GM21825 (cell line): ENCODE data around the gene CHST15.

Experiments
- ATAC-seq: cut with Tn5 transposase; IDR thresholded peaks from one replicate; pipeline ENCODE4 v1.9.1; 2021; ENCODE audit warnings: mild to moderate bottlenecking, moderate library complexity; ENCODE audit not compliant: unreplicated experiment

Gene CHST15

GRCh38 chr10:123974406-123974805 is 119.0 kb downstream of the CHST15 start:
- no peak for ATAC-seq

- ATAC-seq, result no peak
Observed at GRCh38 chr10:123972481-123973401, 120.7 kb downstream of the CHST15 start.

DNA sequence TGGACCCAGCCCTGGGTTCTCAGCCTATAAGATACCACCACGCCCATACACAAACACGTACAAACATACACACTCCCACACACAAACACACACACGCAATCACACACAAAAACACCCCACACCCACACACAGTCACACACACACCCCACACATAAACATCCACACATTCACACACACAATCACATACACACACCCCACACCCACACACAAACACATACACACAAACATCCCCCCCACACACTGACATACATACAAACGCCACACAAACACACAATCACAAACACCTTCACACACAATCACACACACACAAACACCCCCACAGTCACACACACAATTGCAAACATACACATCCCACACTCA is 122.5 kb downstream of the CHST15 start:
- ATAC-seq, result no peak

GRCh38 chr10:123970207-123970926 is 123.0 kb downstream of the CHST15 start:
- ATAC-seq, result no peak

GRCh38 chr10:123967626-123968243 is 125.7 kb downstream of the CHST15 start:
- no peak for ATAC-seq

- no peak for ATAC-seq
Observed at GRCh38 chr10:123966896-123967231, 126.5 kb downstream of the CHST15 start.

DNA sequence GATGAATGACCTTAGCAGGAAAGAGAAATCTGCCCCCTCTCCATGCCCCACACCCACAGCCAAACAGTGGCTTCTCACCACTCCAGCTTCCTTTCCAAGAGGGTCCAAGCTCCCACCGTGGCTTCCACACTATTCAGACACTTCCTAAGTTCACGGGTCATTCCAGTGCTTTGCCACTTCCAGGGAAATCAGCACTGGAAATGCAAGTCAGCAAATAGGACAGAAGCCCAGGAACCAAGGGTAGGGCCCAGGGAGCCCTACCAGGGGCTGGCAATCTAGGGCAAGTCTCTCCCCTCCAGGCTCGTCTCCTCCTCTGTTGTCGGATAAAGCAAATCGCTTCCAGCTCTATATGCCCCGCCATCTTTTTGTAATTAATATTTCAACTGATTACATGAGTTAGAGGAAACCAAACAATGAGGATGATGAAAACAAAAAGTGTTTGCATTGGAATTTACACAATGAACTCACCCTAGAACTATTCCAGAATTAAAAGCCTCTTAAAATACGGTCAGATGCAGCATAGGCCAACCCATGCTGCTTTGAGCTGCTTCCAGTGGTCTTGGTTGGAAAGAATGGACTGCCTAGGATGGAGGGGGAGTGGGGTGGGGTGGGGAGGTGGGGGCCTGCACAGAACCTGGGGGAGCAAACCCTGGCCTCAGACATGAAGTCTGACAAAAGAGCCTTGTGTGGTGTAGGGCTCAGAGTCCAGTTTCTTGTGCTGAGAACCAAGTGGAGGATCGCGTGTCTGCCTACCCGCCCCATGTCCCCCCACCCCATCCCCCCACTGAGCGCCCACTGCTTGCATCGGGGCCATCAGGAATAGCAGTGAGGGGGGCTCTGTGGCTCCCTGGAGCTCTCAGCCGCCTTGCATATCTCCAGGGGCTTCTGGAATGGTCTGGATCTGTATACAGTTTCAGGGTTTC is 127.2 kb downstream of the CHST15 start:
- ATAC-seq, result no peak

GRCh38 chr10:123964953-123965352 is 128.4 kb downstream of the CHST15 start:
- no peak for ATAC-seq

- ATAC-seq, result no peak
Observed at GRCh38 chr10:123962756-123963530, 130.5 kb downstream of the CHST15 start.

DNA sequence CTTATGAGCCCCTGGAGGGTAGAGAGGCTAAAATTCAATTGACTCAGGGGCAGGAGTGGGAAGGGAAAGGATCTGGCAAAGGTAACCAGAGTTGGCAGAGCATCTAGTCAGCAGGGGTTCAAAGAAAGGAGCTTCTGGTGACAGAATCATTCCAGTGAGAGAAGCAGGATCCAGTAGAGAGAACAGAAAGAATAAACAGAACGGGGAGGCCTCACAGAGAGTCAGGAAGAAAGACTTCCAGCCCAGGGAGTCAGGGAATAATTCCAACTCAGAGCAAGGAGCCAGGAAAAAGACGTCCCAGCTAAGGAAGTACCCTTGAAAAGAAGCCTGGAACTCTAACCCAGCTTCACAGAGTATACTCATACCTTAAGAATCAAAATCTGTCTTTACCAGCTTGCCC is 135.2 kb downstream of the CHST15 start:
- ATAC-seq, result no peak
